GM20431 (cell line): ENCODE data around the gene PCDHA8.
"Not testable (repeated sequence)": the region's sequence is repeated elsewhere in the genome, so short reads cannot be mapped to it uniquely, and the experiment has no call there.

Experiments
- in situ Hi-C: fragments of 300-500 bp; cut with MseI, MboI; formaldehyde crosslinking; loops from one replicate; pipeline ENCODE4 v1.15.0; 2020; ENCODE audit warnings: low sequenced_read_pairs; ENCODE audit not compliant: unreplicated experiment

PCDHA8 gene

GRCh38 chr5:140868721-140869554 is 28.0 kb downstream of the PCDHA8 start, which contains the start of gene PCDHA11:
Gene PCDHA11 (plus strand): TSS chr5:140868957. CDS start chr5:140869104, 147 bp downstream.
- in situ Hi-C loops = no loop called here

- in situ Hi-C loops = no loop called here
These were observed 28.5 kb downstream of the PCDHA8 start for GRCh38 chr5:140869555-140869886.

GRCh38 chr5:140870221-140871201 is 29.5 kb downstream of the PCDHA8 start:
- in situ Hi-C loops = no loop called here

- in situ Hi-C loops = no loop called here
These were observed 34.4 kb downstream of the PCDHA8 start, which contains the start of gene PCDHA12 for GRCh38 chr5:140875085-140876065. Gene PCDHA12 (plus strand): TSS chr5:140875308. CDS start chr5:140875473, 165 bp downstream.

GRCh38 chr5:140876541-140877261 is 35.7 kb downstream of the PCDHA8 start:
- in situ Hi-C loops = not testable (repeated sequence)

- in situ Hi-C loops = no loop called here
These were observed 36.2 kb downstream of the PCDHA8 start for GRCh38 chr5:140877262-140877581.

GRCh38 chr5:140881889-140882590 is 41.1 kb downstream of the PCDHA8 start, which contains the start of gene PCDHA13:
Gene PCDHA13 (plus strand): TSS chr5:140882124. CDS start chr5:140882269, 145 bp downstream.
- in situ Hi-C loops = no loop called here

GRCh38 chr5:140882591-140882899 is 41.6 kb downstream of the PCDHA8 start:
- in situ Hi-C loops = no loop called here

- in situ Hi-C loops = no loop called here
These were observed 42.4 kb downstream of the PCDHA8 start for GRCh38 chr5:140883373-140883772.

GRCh38 chr5:140883927-140884697 is 43.1 kb downstream of the PCDHA8 start:
- in situ Hi-C loops = no loop called here
